ENCODE results near the gene LONP1. TPM values are rescaled to one million over a fixed set of nuclear protein-coding genes. Genes with fewer than 3 reads are reported as not detected.

The LONP1 gene
- total RNA-seq, 1 experiment from 2014 or later: 180 TPM

DNA sequence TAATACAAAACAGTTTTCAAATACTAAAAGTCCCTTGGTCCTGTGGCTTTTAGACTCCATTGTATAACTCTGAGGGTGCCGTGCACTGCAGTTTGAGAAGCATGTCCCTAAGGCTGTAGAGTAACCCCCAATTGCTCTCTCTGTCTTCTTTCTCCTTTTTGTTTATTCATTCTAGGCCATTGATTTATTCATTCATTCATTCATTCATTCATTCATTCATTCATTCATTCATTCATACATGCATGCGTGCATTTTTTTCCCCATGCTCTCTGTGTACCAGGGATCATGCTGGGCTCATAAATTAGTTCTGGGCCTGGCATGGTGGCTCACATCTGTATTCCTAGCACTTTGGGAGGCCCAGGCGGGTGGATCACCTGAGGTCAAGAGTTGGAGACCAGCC lies 45.3 kb upstream of the LONP1 start:
- Histone ChIP-seq H4K20me1 (ENCODE audit: insufficient read depth) (no peaks in the 10 kb centered on the region), H3K9me2 (ENCODE audit: insufficient read depth) (no peaks in the 10 kb centered on the region), H2AFZ (ENCODE audit: low read depth, low read length, poor library complexity, severe bottlenecking) (no peak overlapping the region), H3K9ac (ENCODE audit: low read length) (no peak overlapping the region), H3K4me1 (ENCODE audit: control insufficient read depth in 1 of 2, insufficient read depth in 2 of 2, low read length in 2 of 2) (no peaks in the 10 kb centered on the region), H3K27me3 (ENCODE audit: insufficient read depth, low read length) (no peaks in the 10 kb centered on the region), H3K27ac (ENCODE audit: low read depth, low read length) (no peak overlapping the region), H3K4me3 (replicated peaks in 1 of 2; ENCODE audit: low read depth in 1 of 2, low read length in 2 of 2) (no peak overlapping the region), H3K9me3 (ENCODE audit: control insufficient read depth in 1 of 2, insufficient read depth in 1 of 2, low read depth in 1 of 2, low read length in 2 of 2) (no peaks in the 10 kb centered on the region), H3K79me2 (ENCODE audit: insufficient read depth, low read length) (no peaks in the 10 kb centered on the region), H3K36me3 (ENCODE audit: control insufficient read depth in 1 of 2, insufficient read depth in 2 of 2, low read length in 2 of 2) (no peaks in the 10 kb centered on the region), H3K4me2 (ENCODE audit: low read length) (no peak overlapping the region)
- ATAC-seq (no peak), DNase-seq (ENCODE audit: low read depth, low spot score) (no peak)
- BruUV-seq (replicated peaks): no TSS peak
- CTCF ChIA-PET: no interaction called here
- TF ChIP-seq TCF7L2 (IDR thresholded peaks at IDR 0.05; ENCODE audit: borderline replicate concordance, extremely low read depth, insufficient read depth, insufficient read length) (no peak), CBX3 (IDR thresholded peaks at IDR 0.05; ENCODE audit: low read depth) (no peak), JUND (IDR thresholded peaks at IDR 0.05) (no peak), POLR2A (IDR thresholded peaks at IDR 0.05; ENCODE audit: borderline replicate concordance, extremely low read depth, insufficient read depth, insufficient read length) (no peak), REST (IDR thresholded peaks at IDR 0.05; ENCODE audit: low read depth) (no peak), SRF (IDR thresholded peaks at IDR 0.05; ENCODE audit: low read depth) (no peak), ZBTB33 (IDR thresholded peaks at IDR 0.05; ENCODE audit: extremely low read depth, insufficient replicate concordance, low read length) (no peak), SIN3A (IDR thresholded peaks at IDR 0.05; ENCODE audit: low read depth) (no peak), EZH2phosphoT487 (IDR thresholded peaks at IDR 0.05; ENCODE audit: borderline replicate concordance) (no peak), RAD21 (IDR thresholded peaks at IDR 0.05; ENCODE audit: low read depth) (no peak), ZFX (IDR thresholded peaks at IDR 0.05) (no peak), CEBPB (IDR thresholded peaks at IDR 0.05; ENCODE audit: low read depth) (no peak), SP1 (IDR thresholded peaks at IDR 0.05; ENCODE audit: low read depth) (no peak), EGR1 (IDR thresholded peaks at IDR 0.05; ENCODE audit: low read depth) (no peak), ZNF274 (IDR thresholded peaks at IDR 0.05; ENCODE audit: low read depth, low read length) (no peak), ELF1 (IDR thresholded peaks at IDR 0.05; ENCODE audit: borderline replicate concordance, low read depth) (no peak), POLR2AphosphoS5 (IDR thresholded peaks at IDR 0.05; ENCODE audit: low read depth, low read length) (no peak), EZH2 (IDR thresholded peaks at IDR 0.05) (no peak), FOSL1 (IDR thresholded peaks at IDR 0.05; ENCODE audit: low read depth) (no peak)
- TF ChIP-seq, protein P1, sequence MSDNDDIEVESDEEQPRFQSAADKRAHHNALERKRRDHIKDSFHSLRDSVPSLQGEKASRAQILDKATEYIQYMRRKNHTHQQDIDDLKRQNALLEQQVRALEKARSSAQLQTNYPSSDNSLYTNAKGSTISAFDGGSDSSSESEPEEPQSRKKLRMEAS (IDR thresholded peaks at IDR 0.05): no peak
- POLR2A ChIA-PET: no interaction called here
- RAD21 ChIA-PET (ENCODE audit: low non-redundant PET in 1 of 2, low total read pairs in 2 of 2, uncharacterized antibody in 2 of 2, unreplicated experiment in 2 of 2): no interaction called here
- intact Hi-C loops (cut with micrococcal nuclease): no loop called here
